ENCODE data around the gene OR1J2.

OR1J2 gene, protein sequence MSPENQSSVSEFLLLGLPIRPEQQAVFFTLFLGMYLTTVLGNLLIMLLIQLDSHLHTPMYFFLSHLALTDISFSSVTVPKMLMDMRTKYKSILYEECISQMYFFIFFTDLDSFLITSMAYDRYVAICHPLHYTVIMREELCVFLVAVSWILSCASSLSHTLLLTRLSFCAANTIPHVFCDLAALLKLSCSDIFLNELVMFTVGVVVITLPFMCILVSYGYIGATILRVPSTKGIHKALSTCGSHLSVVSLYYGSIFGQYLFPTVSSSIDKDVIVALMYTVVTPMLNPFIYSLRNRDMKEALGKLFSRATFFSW

DNA sequence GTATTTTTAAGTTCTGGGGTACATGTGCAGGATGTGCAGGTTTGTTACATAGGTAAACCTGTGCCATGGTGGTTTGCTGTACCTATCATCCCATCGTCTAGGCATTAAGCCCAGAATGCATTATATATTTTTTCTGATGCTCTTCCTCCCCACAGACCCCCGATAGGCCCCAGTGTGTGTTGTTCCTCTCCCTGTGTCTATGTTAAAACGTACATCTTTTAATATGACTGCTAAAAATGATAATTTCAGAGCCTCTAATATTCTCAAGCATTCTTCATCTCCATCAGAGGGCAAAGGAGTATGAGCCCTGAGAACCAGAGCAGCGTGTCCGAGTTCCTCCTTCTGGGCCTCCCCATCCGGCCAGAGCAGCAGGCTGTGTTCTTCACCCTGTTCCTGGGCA is at the start of gene OR1J2:
TSS of gene OR1J2 (plus strand) at position 301 of the 400 bp plus-strand sequence. CDS start at position 301, 0 bp downstream.
- no peak within 1 kb of the TSS for H3K27ac ChIP-seq (ENCODE audit: low read length)
- H3K79me2 ChIP-seq (ENCODE audit: low read length): no peaks in the 10 kb centered on the region
- no peak within 1 kb of the TSS for H2AFZ ChIP-seq (ENCODE audit: low read depth, low read length)
- peaks cover 19% of the 10 kb centered on the region for H3K27me3 ChIP-seq (ENCODE audit: low read depth, low read length)
- no peaks in the 10 kb centered on the region for H3K4me1 ChIP-seq (ENCODE audit: low read length)
- TF ChIP-seq EZH2phosphoT487 (IDR thresholded peaks at IDR 0.05; ENCODE audit: low read depth): no peak
- TF ChIP-seq, protein P1, sequence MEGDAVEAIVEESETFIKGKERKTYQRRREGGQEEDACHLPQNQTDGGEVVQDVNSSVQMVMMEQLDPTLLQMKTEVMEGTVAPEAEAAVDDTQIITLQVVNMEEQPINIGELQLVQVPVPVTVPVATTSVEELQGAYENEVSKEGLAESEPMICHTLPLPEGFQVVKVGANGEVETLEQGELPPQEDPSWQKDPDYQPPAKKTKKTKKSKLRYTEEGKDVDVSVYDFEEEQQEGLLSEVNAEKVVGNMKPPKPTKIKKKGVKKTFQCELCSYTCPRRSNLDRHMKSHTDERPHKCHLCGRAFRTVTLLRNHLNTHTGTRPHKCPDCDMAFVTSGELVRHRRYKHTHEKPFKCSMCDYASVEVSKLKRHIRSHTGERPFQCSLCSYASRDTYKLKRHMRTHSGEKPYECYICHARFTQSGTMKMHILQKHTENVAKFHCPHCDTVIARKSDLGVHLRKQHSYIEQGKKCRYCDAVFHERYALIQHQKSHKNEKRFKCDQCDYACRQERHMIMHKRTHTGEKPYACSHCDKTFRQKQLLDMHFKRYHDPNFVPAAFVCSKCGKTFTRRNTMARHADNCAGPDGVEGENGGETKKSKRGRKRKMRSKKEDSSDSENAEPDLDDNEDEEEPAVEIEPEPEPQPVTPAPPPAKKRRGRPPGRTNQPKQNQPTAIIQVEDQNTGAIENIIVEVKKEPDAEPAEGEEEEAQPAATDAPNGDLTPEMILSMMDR (IDR thresholded peaks at IDR 0.05; ENCODE audit: low read depth, low read length): no peak
- no peak within 1 kb of the TSS for H3K9ac ChIP-seq (ENCODE audit: low read length)
- no peak within 1 kb of the TSS for H3K4me2 ChIP-seq (ENCODE audit: low read length)
- no peaks in the 10 kb centered on the region for H3K9me3 ChIP-seq (ENCODE audit: insufficient read depth, low read length)
- H3K36me3 ChIP-seq (replicated peaks; ENCODE audit: low read depth, low read length): no peaks in the 10 kb centered on the region
- H4K20me1 ChIP-seq (ENCODE audit: insufficient read depth, low read length): no peaks in the 10 kb centered on the region
- H3K4me3 ChIP-seq (ENCODE audit: low read length): no peak within 1 kb of the TSS

DNA sequence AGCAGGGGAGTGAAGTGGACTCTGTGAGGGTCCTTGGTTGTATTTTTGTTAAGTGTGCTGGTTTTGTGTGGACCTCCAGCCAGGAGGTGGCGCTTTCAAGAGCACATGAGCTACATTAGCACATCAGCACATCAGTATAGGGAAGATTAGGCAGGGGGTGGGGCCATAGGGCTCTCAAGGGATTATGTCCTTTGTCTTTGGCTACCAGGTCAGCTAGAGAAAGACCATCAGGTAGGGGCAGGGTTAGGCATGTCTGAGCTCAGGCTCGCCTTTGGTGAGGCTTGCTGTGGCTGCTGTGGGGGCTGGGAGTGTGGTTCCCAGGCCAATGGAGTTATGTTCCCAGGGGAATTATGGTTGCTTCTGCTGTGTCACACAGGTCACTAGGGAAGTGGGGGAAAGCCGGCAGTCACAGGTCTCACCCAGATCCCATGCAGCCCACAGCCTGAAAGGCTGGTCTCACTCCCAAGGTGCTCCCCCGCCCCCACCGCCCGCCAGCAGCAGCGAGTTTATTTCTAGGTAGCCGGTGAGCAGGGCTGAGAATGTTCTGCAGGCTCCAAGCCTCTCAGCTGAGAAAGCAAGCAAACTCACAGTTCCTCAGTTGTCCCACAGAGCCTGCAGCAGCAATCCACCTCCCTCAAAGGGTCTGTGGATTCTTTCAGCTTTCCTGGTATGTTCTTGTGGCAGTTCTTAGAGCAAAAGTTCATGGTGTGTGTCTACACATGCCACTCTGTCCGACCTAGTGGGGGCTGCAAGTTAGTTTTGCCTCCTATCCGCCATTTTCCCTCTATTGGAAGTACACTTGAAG is 46.6 kb upstream of the OR1J2 start:
- no peak for TF ChIP-seq EZH2phosphoT487 (IDR thresholded peaks at IDR 0.05; ENCODE audit: low read depth)
- TF ChIP-seq, protein P1 (IDR thresholded peaks at IDR 0.05; ENCODE audit: low read depth, low read length): peak; percentile 77
- Histone ChIP-seq H3K4me3 (ENCODE audit: low read length) (peak overlapping the region; percentile 94), H3K4me1 (ENCODE audit: low read length) (peaks cover 5% of the 10 kb centered on the region), H3K9me3 (ENCODE audit: insufficient read depth, low read length) (no peaks in the 10 kb centered on the region), H2AFZ (ENCODE audit: low read depth, low read length) (peak overlapping the region; percentile 79), H3K27me3 (ENCODE audit: low read depth, low read length) (peaks cover 23% of the 10 kb centered on the region), H3K36me3 (replicated peaks; ENCODE audit: low read depth, low read length) (no peaks in the 10 kb centered on the region), H3K27ac (ENCODE audit: low read length) (peak overlapping the region; percentile 73), H4K20me1 (ENCODE audit: insufficient read depth, low read length) (no peaks in the 10 kb centered on the region), H3K9ac (ENCODE audit: low read length) (peak overlapping the region; percentile 83), H3K79me2 (ENCODE audit: low read length) (no peaks in the 10 kb centered on the region), H3K4me2 (ENCODE audit: low read length) (peak overlapping the region; percentile 90)

- Histone ChIP-seq H3K4me3 (ENCODE audit: low read length) (peak overlapping the region; percentile 94), H3K9ac (ENCODE audit: low read length) (peak overlapping the region; percentile 83), H3K27me3 (ENCODE audit: low read depth, low read length) (peaks cover 15% of the 10 kb centered on the region), H3K36me3 (replicated peaks; ENCODE audit: low read depth, low read length) (no peaks in the 10 kb centered on the region), H2AFZ (ENCODE audit: low read depth, low read length) (peak overlapping the region; percentile 79), H3K27ac (ENCODE audit: low read length) (peak overlapping the region; percentile 73), H3K79me2 (ENCODE audit: low read length) (no peaks in the 10 kb centered on the region), H3K4me2 (ENCODE audit: low read length) (peak overlapping the region; percentile 90), H3K4me1 (ENCODE audit: low read length) (peaks cover 5% of the 10 kb centered on the region), H4K20me1 (ENCODE audit: insufficient read depth, low read length) (no peaks in the 10 kb centered on the region), H3K9me3 (ENCODE audit: insufficient read depth, low read length) (no peaks in the 10 kb centered on the region)
- no peak for TF ChIP-seq EZH2phosphoT487 (IDR thresholded peaks at IDR 0.05; ENCODE audit: low read depth)
- TF ChIP-seq, protein P1 (IDR thresholded peaks at IDR 0.05; ENCODE audit: low read depth, low read length): peak; percentile 96
These were observed 45.7 kb upstream of the OR1J2 start for GRCh38 chr9:122464633-122465567.

All from OCI-LY3 (cell line).